Measurements from ENCODE around the gene COL1A2.

- TF ChIP-seq, protein P1, sequence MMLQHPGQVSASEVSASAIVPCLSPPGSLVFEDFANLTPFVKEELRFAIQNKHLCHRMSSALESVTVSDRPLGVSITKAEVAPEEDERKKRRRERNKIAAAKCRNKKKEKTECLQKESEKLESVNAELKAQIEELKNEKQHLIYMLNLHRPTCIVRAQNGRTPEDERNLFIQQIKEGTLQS (CRISPR knock-in tag; conservative IDR thresholded peaks at IDR 0.05) = no peak
- TF ChIP-seq SMAD3 (CRISPR knock-in tag; IDR thresholded peaks at IDR 0.05; ENCODE audit: borderline replicate concordance) (no peak), PREB (CRISPR knock-in tag; IDR thresholded peaks at IDR 0.05; ENCODE audit: borderline replicate concordance) (no peak), PRDM15 (CRISPR knock-in tag; IDR thresholded peaks at IDR 0.05) (no peak), NFE2L1 (CRISPR knock-in tag; IDR thresholded peaks at IDR 0.05) (no peak), NFATC4 (CRISPR knock-in tag; IDR thresholded peaks at IDR 0.05) (no peak)
- TF ChIP-seq, protein P2, sequence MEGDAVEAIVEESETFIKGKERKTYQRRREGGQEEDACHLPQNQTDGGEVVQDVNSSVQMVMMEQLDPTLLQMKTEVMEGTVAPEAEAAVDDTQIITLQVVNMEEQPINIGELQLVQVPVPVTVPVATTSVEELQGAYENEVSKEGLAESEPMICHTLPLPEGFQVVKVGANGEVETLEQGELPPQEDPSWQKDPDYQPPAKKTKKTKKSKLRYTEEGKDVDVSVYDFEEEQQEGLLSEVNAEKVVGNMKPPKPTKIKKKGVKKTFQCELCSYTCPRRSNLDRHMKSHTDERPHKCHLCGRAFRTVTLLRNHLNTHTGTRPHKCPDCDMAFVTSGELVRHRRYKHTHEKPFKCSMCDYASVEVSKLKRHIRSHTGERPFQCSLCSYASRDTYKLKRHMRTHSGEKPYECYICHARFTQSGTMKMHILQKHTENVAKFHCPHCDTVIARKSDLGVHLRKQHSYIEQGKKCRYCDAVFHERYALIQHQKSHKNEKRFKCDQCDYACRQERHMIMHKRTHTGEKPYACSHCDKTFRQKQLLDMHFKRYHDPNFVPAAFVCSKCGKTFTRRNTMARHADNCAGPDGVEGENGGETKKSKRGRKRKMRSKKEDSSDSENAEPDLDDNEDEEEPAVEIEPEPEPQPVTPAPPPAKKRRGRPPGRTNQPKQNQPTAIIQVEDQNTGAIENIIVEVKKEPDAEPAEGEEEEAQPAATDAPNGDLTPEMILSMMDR (IDR thresholded peaks at IDR 0.05) = no peak
- TF ChIP-seq, protein P3, sequence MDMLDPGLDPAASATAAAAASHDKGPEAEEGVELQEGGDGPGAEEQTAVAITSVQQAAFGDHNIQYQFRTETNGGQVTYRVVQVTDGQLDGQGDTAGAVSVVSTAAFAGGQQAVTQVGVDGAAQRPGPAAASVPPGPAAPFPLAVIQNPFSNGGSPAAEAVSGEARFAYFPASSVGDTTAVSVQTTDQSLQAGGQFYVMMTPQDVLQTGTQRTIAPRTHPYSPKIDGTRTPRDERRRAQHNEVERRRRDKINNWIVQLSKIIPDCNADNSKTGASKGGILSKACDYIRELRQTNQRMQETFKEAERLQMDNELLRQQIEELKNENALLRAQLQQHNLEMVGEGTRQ (CRISPR knock-in tag; IDR thresholded peaks at IDR 0.05) = no peak
Observed at GRCh38 chr7:94434042-94434441, 39.3 kb downstream of the COL1A2 start.

Measured in WTC11 (cell line).